D721Med (cell line): ENCODE data around the gene TRANK1.

Experiments used
- DNase-seq: peaks from one replicate; pipeline ENCODE4 v3.0.0; 2011; ENCODE audit warnings: low spot score; ENCODE audit not compliant: insufficient read length
- FAIRE-seq: peaks from 2 replicates; lab custom pipeline; 2011; peaks lifted over from hg19 to GRCh38; lab: Jason Lieb, UNC
- CTCF ChIP-seq: IDR thresholded peaks from 2 replicates; pipeline ENCODE4 v1.5.1; 2012; ENCODE audit warnings: mild to moderate bottlenecking, control low read depth; ENCODE audit not compliant: insufficient read depth; ENCODE audit errors: missing control alignments

TRANK1 gene

DNA sequence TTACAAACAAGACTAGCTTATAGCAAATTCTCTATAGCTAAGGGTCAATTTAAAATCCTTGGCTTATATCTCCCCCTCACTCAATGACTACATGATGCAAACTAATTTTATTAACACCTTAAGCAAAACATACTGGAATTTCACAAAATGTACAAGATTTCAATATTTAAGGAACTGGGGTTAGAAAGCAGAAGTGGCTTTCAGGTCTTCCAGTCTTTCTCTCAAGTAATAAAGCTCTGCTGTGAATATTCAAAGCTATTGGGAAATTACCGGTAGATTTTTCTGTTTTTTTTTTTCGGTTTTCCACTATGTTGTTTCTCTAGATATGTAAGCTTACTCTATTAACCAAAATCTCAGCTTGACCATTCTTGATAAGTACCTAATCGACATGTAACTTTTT lies 44.2 kb upstream of the TRANK1 start:
- DNase-seq, result no peak
- no peak for FAIRE-seq
- TF ChIP-seq CTCF, result no peak

DNA sequence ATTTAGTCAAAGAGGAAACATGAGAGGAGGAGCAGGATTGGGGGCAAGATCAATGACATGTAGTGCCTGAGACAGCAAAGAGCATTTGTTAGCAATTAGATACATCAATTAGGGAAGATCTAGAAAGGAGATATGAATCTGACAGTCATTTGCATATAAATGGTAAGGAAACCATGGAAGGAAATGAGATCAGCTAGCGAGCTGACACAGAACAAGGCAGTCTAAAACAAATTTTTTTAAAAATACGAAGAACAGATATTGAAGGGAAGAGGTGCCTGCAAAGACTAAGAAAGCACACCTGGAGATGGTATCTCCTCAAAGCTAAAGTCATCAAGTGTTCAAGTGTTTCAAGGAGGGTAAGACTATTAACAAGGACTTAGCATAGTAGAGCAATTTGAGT lies 43.5 kb upstream of the TRANK1 start:
- DNase-seq (no peak), FAIRE-seq (no peak)
- TF ChIP-seq CTCF, result no peak

- no peak for TF ChIP-seq CTCF
- FAIRE-seq, result no peak
- no peak for DNase-seq
Observed at GRCh38 chr3:36981006-36981405, 36.2 kb upstream of the TRANK1 start.

- TF ChIP-seq CTCF, result no peak
- FAIRE-seq (no peak), DNase-seq (no peak)
Observed at GRCh38 chr3:36973139-36973538, 28.3 kb upstream of the TRANK1 start.

DNA sequence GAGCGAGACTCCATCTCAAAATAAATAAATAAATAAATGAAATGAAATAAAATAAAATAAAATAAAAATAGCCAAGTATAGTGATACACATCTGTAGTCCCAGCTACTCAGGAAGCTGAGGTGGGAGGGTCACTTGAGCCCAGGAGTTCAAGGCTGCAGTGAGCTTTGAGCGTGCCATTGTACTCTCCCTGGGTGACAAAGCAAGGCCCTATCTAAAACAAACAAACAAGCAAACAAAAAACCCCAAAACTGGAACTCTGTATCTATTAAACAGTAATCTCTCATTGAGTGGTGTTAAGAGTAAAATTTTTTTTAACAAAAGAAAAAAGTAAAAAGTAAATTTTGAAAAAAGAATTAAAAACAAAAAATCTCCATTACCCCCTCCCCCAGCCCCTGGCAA lies 27.3 kb upstream of the TRANK1 start:
- TF ChIP-seq CTCF, result no peak
- no peak for FAIRE-seq
- no peak for DNase-seq

DNA sequence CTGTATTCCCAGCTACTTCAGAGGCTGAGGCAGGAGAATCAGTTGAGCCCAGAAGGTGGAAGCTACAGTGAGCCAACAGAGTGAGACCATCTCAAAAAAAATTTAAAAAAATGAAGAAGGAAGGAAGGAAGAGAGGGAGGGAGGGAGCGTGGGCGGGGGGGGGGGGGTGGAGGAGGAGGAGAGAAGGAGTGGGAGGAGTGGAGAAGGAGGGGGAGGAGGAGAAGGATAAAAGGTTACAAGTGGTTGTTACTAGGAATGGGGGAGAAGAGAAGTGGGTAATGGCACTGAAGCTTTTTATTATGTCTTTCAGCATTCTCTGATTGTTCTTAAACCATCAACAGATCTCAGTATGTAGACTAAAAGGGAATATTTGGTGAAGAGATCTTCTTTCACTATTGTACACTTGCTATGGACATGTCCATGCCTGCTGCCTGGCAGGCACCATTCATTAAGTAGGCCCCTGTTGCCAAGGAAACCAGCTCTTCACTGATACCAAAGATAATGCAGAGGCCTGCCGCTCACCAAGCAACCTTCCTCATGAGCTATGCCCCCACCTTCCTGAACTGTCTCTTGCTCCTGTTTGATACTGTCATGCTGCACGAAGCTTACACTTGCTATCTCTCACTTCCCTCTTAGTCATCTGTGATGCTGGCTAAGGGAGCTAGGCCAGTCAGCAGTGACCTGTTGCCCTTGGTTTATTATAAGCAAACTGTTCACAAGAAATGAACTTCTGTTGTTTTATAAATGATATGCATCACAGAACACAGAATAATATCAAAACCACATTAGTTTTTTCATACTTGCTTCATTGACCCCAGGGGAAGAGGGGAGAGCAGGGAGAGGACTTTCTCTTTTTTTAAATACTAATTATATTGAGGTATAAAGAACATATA lies 24.9 kb upstream of the TRANK1 start:
- FAIRE-seq, result no peak
- TF ChIP-seq CTCF, result no peak

GRCh38 chr3:36969085-36969484 lies 24.2 kb upstream of the TRANK1 start:
- no peak for TF ChIP-seq CTCF
- no peak for DNase-seq
- no peak for FAIRE-seq

More for the DNA sequence above, 24.9 kb upstream of the TRANK1 start:
- DNase-seq, result no peak
